Transverse colon (tissue), 4 donors: ENCODE results near the gene TANGO6.

Source experiments
- CTCF ChIP-seq, 5 experiments: fragments of 200-600 bp in 3 of 5; fragments of 450-650 bp in 2 of 5; sonication (generic) in 3 of 5; IDR thresholded peaks; 1 replicate in 2 of 5; 2 replicates in 3 of 5; pipeline ENCODE4 v1.5.1; 2016 to 2017; ENCODE audit warnings: antibody characterized with exemption in 5 of 5, inconsistent platforms in 3 of 5, mild to moderate bottlenecking in 2 of 5, moderate library complexity in 1 of 5
- EP300 ChIP-seq: sonication (generic); formaldehyde crosslinking; IDR thresholded peaks from one replicate; pipeline ENCODE4 v1.6.1; 2017; ENCODE audit warnings: antibody characterized with exemption, low read depth
- POLR2A ChIP-seq: fragments of 450-650 bp; IDR thresholded peaks from one replicate; pipeline ENCODE4 v1.6.1; 2016; ENCODE audit warnings: antibody characterized with exemption, mild to moderate bottlenecking, moderate library complexity
- POLR2AphosphoS5 ChIP-seq, 3 donors: sonication (generic); formaldehyde crosslinking; IDR thresholded peaks; one replicate each; pipeline ENCODE4 v1.6.1; 2016; ENCODE audit warnings: antibody characterized with exemption in 3 of 3

GRCh38 chr16:68951991-68952877 lies 108.9 kb downstream of the TANGO6 start:
- TF ChIP-seq CTCF (IDR thresholded peaks at IDR 0.05) = no peak
- no peak for TF ChIP-seq POLR2A
- no peak for TF ChIP-seq POLR2AphosphoS5 (IDR thresholded peaks at IDR 0.05)
- no peak for TF ChIP-seq EP300
